H1 (cell line): ENCODE data around the gene C19orf25. TPM values are rescaled to one million over a fixed set of nuclear protein-coding genes. Genes with fewer than 3 reads are reported as not detected.

Experiments
- TCF12 ChIP-seq: IDR thresholded peaks from 2 replicates; pipeline ENCODE4 v1.6.1; 2011; ENCODE audit warnings: low read depth, mild to moderate bottlenecking, low read length
- YY1 ChIP-seq: IDR thresholded peaks from 2 replicates; pipeline ENCODE4 v1.6.1; 2011; ENCODE audit warnings: low read depth, mild to moderate bottlenecking, low read length
- polyA plus RNA-seq, 7 experiments: library from polyadenylated mRNA; depleted of rRNA in 3 of 7; stranded (reverse) in 5 of 7; unstranded in 2 of 7; fragments of >200 nt in 5 of 7; fragments of 200-250 nt in 2 of 7; gene quantifications; 1 replicate in 5 of 7; 2 replicates in 1 of 7; 4 replicates in 1 of 7; pipeline versions ENCODE4 v1.2.1 to v1.2.3, GENCODE V29; 2011 to 2013; ENCODE audit warnings: missing spikeins in 2 of 7, mixed read lengths in 2 of 7
- total RNA-seq: library from RNA; stranded (reverse); fragmentation: NEBNext Ultra II Directional; extraction: Animal tissue kit (Norgen Biotek cat#: 25700); gene quantifications from 2 replicates; pipeline ENCODE4 v1.2.1, GENCODE V29; 2021
- TF ChIP-seq, protein P1 (sequence below): IDR thresholded peaks from 2 replicates; pipeline ENCODE4 v1.6.1; 2011; ENCODE audit warnings: low read depth, mild to moderate bottlenecking, low read length; ENCODE audit not compliant: insufficient read depth

The C19orf25 gene
- total and polyA plus RNA-seq, 2 of the 8 experiments (the other 6 are each of a cell fraction or from before 2014, with no cell fraction given), result 41.3 to 67.4 TPM

DNA sequence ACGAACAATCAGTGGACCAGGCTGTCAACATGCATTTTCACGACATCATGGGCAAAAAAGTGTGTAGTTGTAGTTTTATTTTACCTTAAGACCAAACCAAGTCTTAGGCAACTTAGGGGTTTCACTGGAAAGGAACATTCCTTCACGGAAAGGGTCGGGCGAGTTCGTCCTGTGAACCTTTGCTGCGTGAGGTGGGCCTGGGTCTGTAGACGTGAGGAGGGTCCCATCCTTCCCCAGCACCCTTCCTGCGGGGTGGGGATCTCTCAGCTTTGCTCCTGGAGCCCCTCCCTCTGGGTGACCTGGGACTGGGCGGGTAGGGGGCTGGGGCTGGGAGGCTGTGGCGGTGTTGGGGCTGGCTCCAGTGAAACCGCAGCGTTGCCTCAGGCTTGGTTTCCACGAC, 53.1 kb downstream of the C19orf25 start (continued):
- TF ChIP-seq, protein P1, sequence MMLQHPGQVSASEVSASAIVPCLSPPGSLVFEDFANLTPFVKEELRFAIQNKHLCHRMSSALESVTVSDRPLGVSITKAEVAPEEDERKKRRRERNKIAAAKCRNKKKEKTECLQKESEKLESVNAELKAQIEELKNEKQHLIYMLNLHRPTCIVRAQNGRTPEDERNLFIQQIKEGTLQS, result no peak
- TF ChIP-seq TCF12 (no peak), YY1 (no peak)
